ENCODE measurements around the gene B4GALNT3. TPM values are rescaled to one million over a fixed set of nuclear protein-coding genes. Genes with fewer than 3 reads are reported as not detected.

B4GALNT3 gene
- total RNA-seq, 1 experiment from 2014 or later: 23.3 TPM

DNA sequence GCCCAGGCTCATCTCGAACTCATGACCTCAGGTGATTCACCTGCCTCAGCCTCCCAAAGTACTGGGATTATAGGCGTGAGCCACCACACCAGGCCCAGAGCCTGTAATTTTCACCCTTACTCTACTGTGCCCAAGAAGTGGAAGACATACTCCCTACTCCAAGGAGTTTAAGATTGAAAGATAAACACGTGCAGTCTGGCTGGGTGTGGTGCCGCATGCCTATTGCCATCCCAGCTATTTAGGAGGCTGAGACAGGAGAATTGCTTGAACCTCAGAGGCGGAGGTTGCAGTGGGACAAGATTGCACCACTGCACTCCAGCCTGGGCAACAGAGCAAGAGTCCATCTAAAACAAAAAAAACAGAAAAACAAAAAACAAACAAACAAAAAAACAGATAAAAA is 113.5 kb downstream of the B4GALNT3 start:
- Histone ChIP-seq H3K56ac (ENCODE audit: insufficient read length, low read depth, low read length) (no peak overlapping the region), H2BK15ac (ENCODE audit: low read depth, low read length) (no peak overlapping the region), H3K18ac (ENCODE audit: insufficient read length, low read depth, low read length) (no peak overlapping the region), H3K9me3 (ENCODE audit: control insufficient read depth, low read depth, low read length) (no peaks in the 10 kb centered on the region), H3K79me2 (ENCODE audit: insufficient read depth, low read length) (no peaks in the 10 kb centered on the region), H3K27me3 (ENCODE audit: insufficient read depth, low read length) (no peaks in the 10 kb centered on the region), H3K23ac (ENCODE audit: insufficient read length, low read depth, low read length) (no peak overlapping the region), H4K91ac (ENCODE audit: insufficient read length, low read depth, low read length) (no peak overlapping the region), H3K23me2 (ENCODE audit: insufficient read length, low read depth, low read length, poor library complexity, severe bottlenecking) (peaks cover 11% of the 10 kb centered on the region), H4K8ac (replicated peaks; ENCODE audit: insufficient read length, low read depth, low read length) (no peak overlapping the region), H2AK5ac (ENCODE audit: insufficient read length, low read length) (no peak overlapping the region), H2BK5ac (ENCODE audit: insufficient read length, low read length) (no peak overlapping the region), H3K4ac (ENCODE audit: low read depth, low read length) (no peak overlapping the region), H3K9ac (ENCODE audit: extremely low read depth, insufficient read length, low read length) (no peak overlapping the region), H3K79me1 (ENCODE audit: insufficient read depth, low read depth, low read length, poor library complexity, severe bottlenecking) (no peaks in the 10 kb centered on the region), H2BK120ac (ENCODE audit: low read depth, low read length, poor library complexity, severe bottlenecking) (no peak overlapping the region), H3K27ac (ENCODE audit: insufficient read length, low read depth, low read length) (no peak overlapping the region), H3K14ac (ENCODE audit: insufficient read depth, low read length) (no peak overlapping the region), H2AFZ (ENCODE audit: low read length) (no peak overlapping the region), H2BK20ac (ENCODE audit: low read depth, low read length, poor library complexity, severe bottlenecking) (no peak overlapping the region), H3K4me2 (ENCODE audit: insufficient read depth, insufficient read length, low read length) (no peak overlapping the region), H3K4me1 (ENCODE audit: insufficient read depth, low read length) (no peaks in the 10 kb centered on the region; the same call in 1 of the 2 replicates), H4K20me1 (ENCODE audit: control insufficient read depth, insufficient read depth, insufficient read length) (no peaks in the 10 kb centered on the region), H4K5ac (ENCODE audit: insufficient read length, low read depth, low read length) (no peak overlapping the region), H2BK12ac (ENCODE audit: insufficient read length, low read depth, low read length) (no peak overlapping the region), H3T11ph (ENCODE audit: low read length) (no peak overlapping the region)
- peaks cover 0 to 2% (median 0%) of the 10 kb centered on the region in 3 experiments; a peak in 3 of 7 replicates for H3K36me3 Mint-ChIP-seq (ENCODE audit: insufficient read depth in 1 of 3, low read depth in 3 of 3)
- peaks cover 24 to 25% of the 10 kb centered on the region in 2 experiments for H3K4me1 Mint-ChIP-seq
- TF ChIP-seq, protein P1, sequence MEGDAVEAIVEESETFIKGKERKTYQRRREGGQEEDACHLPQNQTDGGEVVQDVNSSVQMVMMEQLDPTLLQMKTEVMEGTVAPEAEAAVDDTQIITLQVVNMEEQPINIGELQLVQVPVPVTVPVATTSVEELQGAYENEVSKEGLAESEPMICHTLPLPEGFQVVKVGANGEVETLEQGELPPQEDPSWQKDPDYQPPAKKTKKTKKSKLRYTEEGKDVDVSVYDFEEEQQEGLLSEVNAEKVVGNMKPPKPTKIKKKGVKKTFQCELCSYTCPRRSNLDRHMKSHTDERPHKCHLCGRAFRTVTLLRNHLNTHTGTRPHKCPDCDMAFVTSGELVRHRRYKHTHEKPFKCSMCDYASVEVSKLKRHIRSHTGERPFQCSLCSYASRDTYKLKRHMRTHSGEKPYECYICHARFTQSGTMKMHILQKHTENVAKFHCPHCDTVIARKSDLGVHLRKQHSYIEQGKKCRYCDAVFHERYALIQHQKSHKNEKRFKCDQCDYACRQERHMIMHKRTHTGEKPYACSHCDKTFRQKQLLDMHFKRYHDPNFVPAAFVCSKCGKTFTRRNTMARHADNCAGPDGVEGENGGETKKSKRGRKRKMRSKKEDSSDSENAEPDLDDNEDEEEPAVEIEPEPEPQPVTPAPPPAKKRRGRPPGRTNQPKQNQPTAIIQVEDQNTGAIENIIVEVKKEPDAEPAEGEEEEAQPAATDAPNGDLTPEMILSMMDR (conservative IDR thresholded peaks at IDR 0.05): no peak
- DNase-seq: no peak
- H3K4me3 Mint-ChIP-seq: no peak overlapping the region
- peaks cover 20% of the 10 kb centered on the region for H3K27me3 Mint-ChIP-seq (ENCODE audit: low read depth)
- no peak overlapping the region for H3K27ac Mint-ChIP-seq
- no CpG with 5 or more reads among the region's 5 CpGs for WGBS (ENCODE audit: extremely low coverage, insufficient read length, low lambda C conversion rate)
- peaks cover 2 to 6% of the 10 kb centered on the region in 2 experiments; a peak in 2 of 5 replicates for H3K9me3 Mint-ChIP-seq

Data from H9 (cell line).